AG04449 (cell line): ENCODE results near the gene SMAD3.
"Not testable (repeated sequence)": the region's sequence is repeated elsewhere in the genome, so short reads cannot be mapped to it uniquely, and the experiment has no call there.

Experiments used
- CTCF ChIA-PET: fragments of 350-600 bp; formaldehyde crosslinking; extraction: SDS; loops from one replicate; lab custom pipeline; 2021; ENCODE audit warnings: antibody characterized with exemption; lab: Yijun Ruan, JAX
- POLR2A ChIA-PET: fragments of 400-600, 350-600 bp; formaldehyde crosslinking; extraction: SDS; loops from one replicate; lab custom pipeline; 2020; ENCODE audit warnings: antibody characterized with exemption, inconsistent platforms; lab: Yijun Ruan, JAX
- DNase-seq: peaks from one replicate; pipeline ENCODE4 v3.0.0-alpha.2; 2010; ENCODE audit warnings: low read depth, low spot score
- H3K4me3 ChIP-seq: 2 replicates; pipeline ENCODE4 v1.5.1; 2011; ENCODE audit warnings: low read depth, mild to moderate bottlenecking, control low read depth, low read length
- TF ChIP-seq, protein P1 (sequence below): IDR thresholded peaks from one replicate; pipeline ENCODE4 v1.5.1; 2011; ENCODE audit warnings: mild to moderate bottlenecking, moderate library complexity, low read length, control low read depth, inconsistent platforms; ENCODE audit not compliant: insufficient read depth; ENCODE audit errors: missing control alignments

Gene SMAD3

GRCh38 chr15:67121644-67122605, 56.5 kb downstream of the SMAD3 start:
- TF ChIP-seq, protein P1, sequence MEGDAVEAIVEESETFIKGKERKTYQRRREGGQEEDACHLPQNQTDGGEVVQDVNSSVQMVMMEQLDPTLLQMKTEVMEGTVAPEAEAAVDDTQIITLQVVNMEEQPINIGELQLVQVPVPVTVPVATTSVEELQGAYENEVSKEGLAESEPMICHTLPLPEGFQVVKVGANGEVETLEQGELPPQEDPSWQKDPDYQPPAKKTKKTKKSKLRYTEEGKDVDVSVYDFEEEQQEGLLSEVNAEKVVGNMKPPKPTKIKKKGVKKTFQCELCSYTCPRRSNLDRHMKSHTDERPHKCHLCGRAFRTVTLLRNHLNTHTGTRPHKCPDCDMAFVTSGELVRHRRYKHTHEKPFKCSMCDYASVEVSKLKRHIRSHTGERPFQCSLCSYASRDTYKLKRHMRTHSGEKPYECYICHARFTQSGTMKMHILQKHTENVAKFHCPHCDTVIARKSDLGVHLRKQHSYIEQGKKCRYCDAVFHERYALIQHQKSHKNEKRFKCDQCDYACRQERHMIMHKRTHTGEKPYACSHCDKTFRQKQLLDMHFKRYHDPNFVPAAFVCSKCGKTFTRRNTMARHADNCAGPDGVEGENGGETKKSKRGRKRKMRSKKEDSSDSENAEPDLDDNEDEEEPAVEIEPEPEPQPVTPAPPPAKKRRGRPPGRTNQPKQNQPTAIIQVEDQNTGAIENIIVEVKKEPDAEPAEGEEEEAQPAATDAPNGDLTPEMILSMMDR = no peak
- DNase-seq = no peak
- H3K4me3 ChIP-seq = no peak overlapping the region
- CTCF ChIA-PET = interaction anchor here (0.9 to 1.8 kb wide), 4 partner anchors 10 to 176 kb away, joined by 4 to 5 read pairs (median 4); no protein-coding TSS in a partner anchor
- POLR2A ChIA-PET = no interaction called here

DNA sequence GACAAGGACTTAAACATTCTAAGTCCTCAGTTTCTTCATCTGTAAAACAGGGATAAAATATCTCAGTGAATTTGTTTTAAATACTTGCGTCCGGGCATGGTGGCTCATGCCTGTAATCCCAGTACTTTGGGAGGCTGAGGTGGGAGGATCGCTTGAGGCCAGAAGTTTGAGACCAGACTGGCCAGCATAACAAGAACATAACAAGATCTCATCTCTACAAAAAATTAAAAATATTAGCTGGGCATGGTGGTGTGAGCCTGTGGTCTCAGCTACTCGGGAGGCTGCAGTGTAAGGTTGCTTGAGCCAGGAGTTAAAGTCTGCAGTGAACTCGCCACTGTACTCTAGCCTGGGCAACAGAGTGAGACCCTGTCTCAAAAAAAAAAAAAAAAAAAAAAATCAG, 57.4 kb downstream of the SMAD3 start:
- DNase-seq, H3K4me3 ChIP-seq, POLR2A ChIA-PET: not testable (repeated sequence)
- CTCF ChIA-PET = interaction anchor here (0.9 to 1.7 kb wide), 4 partner anchors 11 to 176 kb away, joined by 4 to 9 read pairs (median 4); no protein-coding TSS in a partner anchor

DNA sequence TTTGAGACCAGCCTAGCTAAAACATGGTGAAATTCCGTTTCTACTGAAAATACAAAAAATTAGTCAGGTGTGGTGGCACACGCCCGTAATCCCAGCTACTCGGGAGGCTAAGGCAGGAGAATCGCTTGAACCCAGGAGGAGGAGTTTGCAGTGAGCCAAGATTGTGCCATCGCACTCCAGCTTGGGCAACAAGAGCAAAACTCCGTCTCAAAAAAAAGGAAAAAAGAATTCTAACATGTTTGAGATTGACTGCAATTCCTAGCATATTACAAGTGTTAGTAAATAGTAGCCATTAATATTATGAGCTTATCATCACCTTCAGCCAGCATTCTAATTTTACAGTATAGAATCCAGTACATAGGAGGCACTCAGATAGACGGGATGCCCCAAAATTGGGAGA, 57.9 kb downstream of the SMAD3 start:
- POLR2A ChIA-PET, H3K4me3 ChIP-seq, DNase-seq: not testable (repeated sequence)
- CTCF ChIA-PET = interaction anchor here (0.9 to 1.7 kb wide), 5 partner anchors 9 to 177 kb away, joined by 3 to 9 read pairs (median 5); no protein-coding TSS in a partner anchor

GRCh38 chr15:67124111-67124510, 58.7 kb downstream of the SMAD3 start:
- CTCF ChIA-PET = interaction anchor here (0.9 to 1.7 kb wide), 5 partner anchors 10 to 178 kb away, joined by 3 to 9 read pairs (median 5); no protein-coding TSS in a partner anchor
- H3K4me3 ChIP-seq = no peak overlapping the region
- TF ChIP-seq, protein P1 = no peak
- DNase-seq = no peak
- POLR2A ChIA-PET = interaction anchor here (1.3 kb wide), 1 partner anchor 27 kb away, joined by 4 read pairs; no protein-coding TSS in a partner anchor

GRCh38 chr15:67124911-67125588, 59.6 kb downstream of the SMAD3 start:
- ChIA-PET POLR2A (interaction anchor here (0.7 to 1.4 kb wide), 10 partner anchors 16 to 1215 kb away, joined by 3 to 5 read pairs (median 3); partner anchors contain the start of gene SMAD3), CTCF (interaction anchor here (0.8 to 2.0 kb wide), 5 partner anchors 10 to 178 kb away, joined by 3 to 7 read pairs (median 4); no protein-coding TSS in a partner anchor)
- H3K4me3 ChIP-seq = no peak overlapping the region
- DNase-seq = no peak
- TF ChIP-seq, protein P1 = no peak

DNA sequence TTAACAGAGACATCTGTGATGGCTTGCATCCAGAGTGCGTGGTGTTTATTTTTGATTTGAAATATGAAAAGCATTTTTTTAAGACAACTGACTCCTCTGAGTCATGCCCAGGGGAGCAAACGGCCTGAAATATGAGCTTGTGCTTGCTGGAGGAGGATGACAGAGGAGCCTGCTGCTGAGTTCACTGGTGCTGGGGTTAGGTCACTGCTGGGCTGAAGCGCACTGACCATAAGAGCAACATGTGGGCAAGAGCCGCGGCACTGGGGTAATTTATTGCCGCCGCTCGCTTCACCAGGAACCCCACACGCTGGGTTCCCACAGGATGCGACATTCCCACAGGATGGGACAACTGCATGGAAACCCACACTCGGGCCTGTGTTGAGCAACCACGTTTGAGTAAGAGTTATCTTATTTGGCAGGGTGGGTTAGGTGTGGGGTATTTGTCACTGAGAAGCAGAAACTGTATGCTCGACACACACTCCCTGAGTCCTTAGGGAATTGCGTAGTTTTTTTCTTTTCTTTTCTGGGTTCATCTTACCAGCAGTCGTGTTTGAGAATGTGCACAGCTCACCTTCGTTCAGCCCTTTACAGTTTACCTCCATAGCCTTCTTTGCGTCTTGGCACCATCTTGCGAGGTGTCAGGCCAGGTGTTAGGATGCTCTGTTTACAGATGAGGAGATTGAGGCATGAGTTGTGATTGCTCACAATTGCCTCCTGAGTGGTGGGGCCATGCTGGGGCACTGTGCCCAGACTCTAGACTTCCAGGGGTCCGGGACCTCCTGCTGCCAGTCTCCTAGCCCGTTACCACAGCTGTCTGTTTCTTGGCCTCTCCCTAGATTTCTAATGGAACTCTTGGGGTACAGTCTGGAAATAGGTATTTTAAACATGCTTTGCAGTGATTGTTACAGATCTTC, 60.4 kb downstream of the SMAD3 start:
- peak; percentile 97 for DNase-seq
- peak overlapping the region; percentile 29 for H3K4me3 ChIP-seq
- TF ChIP-seq, protein P1 = no peak
- CTCF ChIA-PET = interaction anchor here (0.8 to 2.0 kb wide), 4 partner anchors 9 to 179 kb away, joined by 3 to 7 read pairs (median 4); no protein-coding TSS in a partner anchor
- POLR2A ChIA-PET = interaction anchor here (0.7 to 1.4 kb wide), 10 partner anchors 17 to 1215 kb away, joined by 3 to 5 read pairs (median 3); partner anchors contain the start of gene SMAD3
